ENCODE data around the gene MESP2.

Gene MESP2

GRCh38 chr15:89755701-89756100, 20.4 kb upstream of the MESP2 start:
- DNase-seq (ENCODE audit: low read depth): no peak

- no peak for DNase-seq (ENCODE audit: low read depth)
These were observed 19.2 kb upstream of the MESP2 start for GRCh38 chr15:89756897-89757296.

GRCh38 chr15:89758283-89758682, 17.8 kb upstream of the MESP2 start:
- DNase-seq (ENCODE audit: low read depth): no peak

GRCh38 chr15:89758981-89759380, 17.2 kb upstream of the MESP2 start:
- DNase-seq (ENCODE audit: low read depth): no peak

DNA sequence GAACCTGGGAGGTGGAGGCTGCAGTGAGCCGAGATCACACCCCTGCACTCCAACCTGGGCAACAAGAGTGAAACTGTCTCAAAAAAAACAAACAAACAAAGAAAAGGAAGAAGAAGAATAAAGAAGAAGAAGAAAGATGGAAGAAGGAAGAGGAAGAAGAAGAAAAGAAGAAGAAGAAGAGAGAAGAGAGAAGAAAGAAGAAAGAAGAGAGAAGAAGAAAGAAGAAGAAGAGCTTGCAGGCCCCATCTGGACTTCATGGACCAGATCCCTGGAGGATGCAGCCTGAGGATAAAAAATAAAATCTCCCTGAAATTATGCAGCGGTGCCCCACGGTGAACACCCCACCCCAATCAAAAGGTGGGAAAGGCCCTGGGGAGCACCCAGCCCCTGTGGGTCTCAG, 16.3 kb upstream of the MESP2 start:
- DNase-seq (ENCODE audit: low read depth): no peak

- DNase-seq (ENCODE audit: low read depth): peak; percentile 52
These were observed 15.7 kb upstream of the MESP2 start for GRCh38 chr15:89760303-89761008.

- DNase-seq (ENCODE audit: low read depth): no peak
These were observed 14.9 kb upstream of the MESP2 start for GRCh38 chr15:89761009-89761831.

- no peak for DNase-seq (ENCODE audit: low read depth)
These were observed 14.2 kb upstream of the MESP2 start for GRCh38 chr15:89761929-89762328.

DNA sequence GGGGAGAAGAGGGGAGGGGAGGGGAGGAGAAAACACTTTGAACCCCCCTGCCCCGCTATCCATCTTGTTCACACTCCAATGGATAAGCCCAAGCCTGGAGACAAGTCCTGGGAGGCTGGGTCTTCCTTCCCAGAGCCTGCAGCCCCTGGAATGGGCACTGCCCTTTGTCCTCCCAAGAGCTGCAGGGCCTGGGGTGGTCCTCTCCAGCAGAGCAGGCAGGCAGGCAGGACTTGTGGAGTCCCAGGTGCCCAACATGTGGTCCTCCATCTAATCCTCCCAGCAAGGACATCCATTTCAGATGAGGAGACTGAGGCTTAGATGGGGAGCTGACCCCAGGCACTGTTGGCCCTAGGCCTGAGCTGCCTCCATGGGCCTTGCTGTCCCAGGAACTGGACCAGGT, 10.4 kb upstream of the MESP2 start:
- DNase-seq (ENCODE audit: low read depth): no peak

DNA sequence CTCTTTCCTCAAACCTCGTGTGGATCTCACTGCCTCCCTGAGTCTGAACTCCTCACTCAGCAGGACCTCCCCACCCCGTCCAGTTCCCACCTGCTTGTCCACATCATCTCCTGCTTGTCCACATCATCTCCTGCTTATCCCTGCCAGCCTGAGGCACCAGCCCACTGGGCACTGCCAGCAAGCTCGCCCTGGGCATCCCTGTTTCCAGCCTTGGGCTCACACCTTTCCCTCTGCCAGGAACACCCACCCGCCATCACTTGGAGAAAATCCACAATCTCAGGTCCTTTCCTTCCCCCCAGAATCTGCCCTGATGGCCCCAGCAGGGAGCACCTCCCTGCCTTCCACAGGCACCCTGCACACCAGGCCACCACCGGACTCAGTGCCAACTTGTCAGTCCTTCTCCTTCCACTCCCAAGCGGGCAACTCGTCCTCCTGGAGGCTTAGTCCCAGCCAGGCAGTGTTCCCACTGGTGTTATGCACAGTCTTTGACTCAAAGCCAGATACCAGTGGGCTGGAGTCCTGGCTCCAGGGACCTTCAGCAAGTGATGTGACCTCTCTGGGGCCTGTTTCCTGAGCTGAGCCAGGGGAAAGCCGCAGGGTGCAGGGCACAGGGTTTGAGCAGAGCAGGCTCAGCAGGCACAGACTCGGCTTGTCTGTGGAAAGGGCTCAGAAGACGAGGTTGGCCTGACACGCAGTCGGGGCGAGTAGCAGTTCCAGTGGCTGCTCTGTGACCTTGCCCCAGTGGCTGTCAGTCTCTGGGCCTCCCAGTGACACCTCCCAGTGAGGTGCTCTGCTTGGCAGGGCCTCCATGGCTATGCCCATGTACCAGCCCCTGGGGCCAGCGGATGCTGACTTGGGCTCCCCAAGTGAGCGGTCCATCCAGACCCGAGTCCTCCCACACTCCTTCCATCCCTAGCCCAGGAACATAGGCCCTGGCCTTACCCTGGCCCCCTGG, 9.5 kb upstream of the MESP2 start:
- DNase-seq (ENCODE audit: low read depth): no peak

GRCh38 chr15:89767411-89767915, 8.7 kb upstream of the MESP2 start:
- DNase-seq (ENCODE audit: low read depth): no peak

- peak; percentile 52 for DNase-seq (ENCODE audit: low read depth)
These were observed 8.0 kb upstream of the MESP2 start for GRCh38 chr15:89768071-89768500.

- DNase-seq (ENCODE audit: low read depth): no peak
These were observed 6.8 kb upstream of the MESP2 start for GRCh38 chr15:89769366-89769765.

DNA sequence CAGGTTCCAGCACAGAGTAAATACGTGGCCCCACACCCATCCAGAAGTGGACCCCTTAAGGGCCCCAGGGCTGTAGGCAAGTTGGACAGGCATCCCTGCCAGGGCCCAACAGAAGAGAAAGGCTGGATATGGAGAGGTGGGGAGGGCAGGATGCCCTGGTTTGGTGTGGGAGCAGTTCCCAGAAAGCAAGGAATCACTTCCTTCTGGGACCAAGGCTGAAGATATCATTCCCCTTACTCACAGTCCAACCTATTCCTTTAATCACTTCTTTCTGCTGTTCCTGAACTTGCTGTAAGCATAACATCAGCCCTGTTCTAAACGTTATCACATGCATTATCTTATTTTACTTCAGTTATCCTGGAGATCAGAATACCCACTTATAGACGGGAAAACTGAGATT, 6.1 kb upstream of the MESP2 start:
- DNase-seq (ENCODE audit: low read depth): peak; percentile 37

GRCh38 chr15:89772932-89773583, 3.1 kb upstream of the MESP2 start:
- no peak for DNase-seq (ENCODE audit: low read depth)

GRCh38 chr15:89774492-89774891, 1.6 kb upstream of the MESP2 start:
- DNase-seq (ENCODE audit: low read depth): no peak

DNA sequence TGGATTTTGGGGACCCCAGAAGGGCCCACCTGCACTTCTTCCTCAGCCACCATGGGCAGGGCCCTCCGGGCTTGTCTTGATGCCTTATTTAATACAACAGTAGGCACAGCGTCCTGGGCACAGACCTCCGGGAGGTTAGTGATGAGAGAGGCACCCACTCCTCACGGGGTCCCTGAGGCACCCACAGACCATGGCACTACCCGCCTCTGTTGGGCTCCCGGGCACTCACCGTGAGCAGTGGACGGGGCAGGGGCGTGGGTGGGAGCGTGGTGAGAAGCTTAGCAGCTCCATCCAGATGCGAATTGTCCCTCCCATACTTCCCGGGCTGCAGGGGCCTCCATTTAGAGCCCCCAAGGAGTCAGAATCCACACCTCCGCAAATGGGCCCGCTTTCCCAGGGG, 317 bp upstream of the MESP2 start:
- DNase-seq (ENCODE audit: low read depth): no peak

DNA sequence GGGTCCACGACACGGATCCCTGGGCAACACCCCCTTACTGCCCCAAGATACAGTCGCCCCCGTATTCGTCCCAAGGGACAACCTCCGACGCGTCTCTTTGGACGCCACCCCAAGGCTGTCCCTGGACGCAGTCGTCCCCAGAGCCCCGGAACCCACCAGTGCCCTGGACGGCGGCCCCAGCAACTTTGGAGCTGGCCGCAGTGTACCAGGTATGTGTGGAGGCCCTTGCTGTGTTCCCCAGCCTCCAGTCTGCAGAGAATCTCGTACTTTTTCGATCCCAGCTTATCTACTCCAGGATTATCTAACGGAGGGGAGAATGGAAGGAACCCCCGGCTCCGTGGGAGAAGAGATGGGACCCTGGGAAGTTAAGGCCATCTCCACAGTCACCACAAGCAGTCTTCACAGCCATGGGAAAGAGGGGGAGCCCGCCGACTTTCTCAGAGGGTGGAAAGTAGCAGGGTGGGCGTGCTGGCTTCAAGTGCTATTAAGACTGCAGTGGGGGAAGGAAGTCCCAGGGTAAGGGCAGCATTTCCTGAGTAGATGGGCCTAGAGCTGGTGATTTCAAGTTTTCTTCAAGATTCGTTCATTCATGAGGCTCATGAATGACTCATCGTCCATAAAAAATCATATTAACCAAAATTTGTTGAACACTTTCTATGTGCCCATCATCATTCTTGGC, 1.1 kb downstream of the MESP2 start:
- no peak for DNase-seq (ENCODE audit: low read depth)

DNA sequence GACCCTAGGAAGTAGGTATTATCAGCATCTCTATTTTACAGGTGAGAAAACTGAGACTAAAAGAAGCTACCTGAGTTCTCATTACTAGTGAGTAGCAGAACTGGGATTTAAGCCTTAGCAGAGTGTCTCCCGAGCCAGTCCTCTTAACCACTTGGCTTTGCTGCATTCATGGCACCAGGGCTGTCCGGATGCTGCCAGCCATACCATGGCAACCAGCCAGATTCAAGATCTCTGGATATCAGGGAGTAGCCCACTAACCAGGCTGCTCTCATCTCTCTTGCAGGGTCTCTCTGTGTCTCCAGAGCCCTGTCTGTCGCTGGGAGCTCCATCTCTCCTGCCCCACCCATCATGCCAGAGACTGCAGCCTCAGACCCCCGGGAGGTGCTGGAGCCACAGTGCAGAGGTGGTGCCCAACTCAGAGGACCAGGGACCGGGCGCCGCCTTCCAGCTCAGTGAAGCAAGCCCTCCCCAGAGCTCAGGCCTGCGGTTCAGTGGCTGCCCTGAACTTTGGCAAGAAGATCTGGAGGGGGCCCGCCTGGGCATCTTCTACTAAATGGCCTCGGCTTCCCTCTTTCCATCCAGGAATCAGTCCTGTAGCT, 1.7 kb downstream of the MESP2 start:
- no peak for DNase-seq (ENCODE audit: low read depth)

- no peak for DNase-seq (ENCODE audit: low read depth)
These were observed 2.7 kb downstream of the MESP2 start for GRCh38 chr15:89778861-89779260.

- no peak for DNase-seq (ENCODE audit: low read depth)
These were observed 4.5 kb downstream of the MESP2 start for GRCh38 chr15:89780601-89781000.
